RPMI7951 (cell line): Measurements from ENCODE around the gene ERN2. TPM values are rescaled to one million over a fixed set of nuclear protein-coding genes. Genes with fewer than 3 reads are reported as not detected.

Experiments used
- DNase-seq: peaks from one replicate; pipeline ENCODE4 v3.0.0-alpha.2; 2012; ENCODE audit warnings: low read depth
- total RNA-seq: library from RNA; depleted of rRNA; stranded (reverse); fragments of >200 nt; shearing (Covaris generic); gene quantifications from 2 replicates; pipeline ENCODE4 v1.2.3, GENCODE V29; 2014

ERN2 gene
- total RNA-seq, 1 experiment from 2014 or later = not detected

DNA sequence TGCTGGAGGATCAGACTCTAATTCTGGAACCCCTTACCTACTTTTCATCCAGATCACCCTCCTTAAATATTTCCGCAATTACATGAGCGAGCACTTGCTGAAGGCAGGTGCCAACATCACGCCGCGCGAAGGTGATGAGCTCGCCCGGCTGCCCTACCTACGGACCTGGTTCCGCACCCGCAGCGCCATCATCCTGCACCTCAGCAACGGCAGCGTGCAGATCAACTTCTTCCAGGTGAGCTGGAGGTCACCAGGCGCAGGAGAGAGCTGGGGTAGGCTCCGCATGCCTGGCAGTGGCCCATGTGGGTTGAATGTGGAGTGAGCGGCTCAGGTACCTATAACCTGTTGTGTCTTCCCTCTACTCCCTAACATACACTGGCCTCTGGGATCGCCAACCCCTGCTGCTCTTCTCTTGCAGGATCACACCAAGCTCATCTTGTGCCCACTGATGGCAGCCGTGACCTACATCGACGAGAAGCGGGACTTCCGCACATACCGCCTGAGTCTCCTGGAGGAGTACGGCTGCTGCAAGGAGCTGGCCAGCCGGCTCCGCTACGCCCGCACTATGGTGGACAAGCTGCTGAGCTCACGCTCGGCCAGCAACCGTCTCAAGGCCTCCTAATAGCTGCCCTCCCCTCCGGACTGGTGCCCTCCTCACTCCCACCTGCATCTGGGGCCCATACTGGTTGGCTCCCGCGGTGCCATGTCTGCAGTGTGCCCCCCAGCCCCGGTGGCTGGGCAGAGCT, 23.4 kb downstream of the ERN2 start:
- no peak for DNase-seq

DNA sequence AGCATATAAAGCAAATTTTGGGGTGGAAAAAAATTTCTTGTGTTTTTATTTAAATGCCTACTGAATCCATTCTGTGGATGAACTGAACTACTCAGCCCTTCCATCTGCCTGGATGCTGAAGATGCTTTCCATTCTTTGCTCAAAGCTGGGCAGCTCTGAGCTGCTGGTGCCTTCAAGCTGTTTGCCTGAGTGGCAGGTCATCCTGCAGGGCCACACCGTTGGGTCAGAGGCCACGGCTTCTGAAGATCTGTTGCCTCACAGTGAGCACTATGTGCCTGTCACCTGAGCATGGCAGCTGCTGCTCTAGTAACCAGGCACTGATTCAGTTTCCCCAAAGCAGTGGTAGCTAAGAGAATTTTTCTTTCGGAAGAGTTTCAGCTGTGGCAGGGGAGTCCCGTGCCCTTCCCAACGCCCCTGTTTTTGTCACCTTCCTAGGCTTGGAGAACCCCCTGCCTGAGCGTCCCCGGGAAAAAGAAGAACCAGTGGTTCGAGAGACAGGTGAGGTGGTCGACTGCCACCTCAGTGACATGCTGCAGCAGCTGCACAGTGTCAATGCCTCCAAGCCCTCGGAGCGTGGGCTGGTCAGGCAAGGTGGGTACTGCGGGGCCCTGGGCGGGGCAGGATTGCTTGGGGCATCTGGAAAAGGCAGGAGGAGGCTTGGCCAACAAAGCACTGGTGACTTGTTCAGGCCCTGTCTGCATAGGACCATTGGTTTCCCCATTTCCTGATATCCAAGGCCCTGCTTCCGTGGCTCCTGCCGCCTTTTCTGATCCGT, 25.8 kb downstream of the ERN2 start:
- DNase-seq = no peak

DNA sequence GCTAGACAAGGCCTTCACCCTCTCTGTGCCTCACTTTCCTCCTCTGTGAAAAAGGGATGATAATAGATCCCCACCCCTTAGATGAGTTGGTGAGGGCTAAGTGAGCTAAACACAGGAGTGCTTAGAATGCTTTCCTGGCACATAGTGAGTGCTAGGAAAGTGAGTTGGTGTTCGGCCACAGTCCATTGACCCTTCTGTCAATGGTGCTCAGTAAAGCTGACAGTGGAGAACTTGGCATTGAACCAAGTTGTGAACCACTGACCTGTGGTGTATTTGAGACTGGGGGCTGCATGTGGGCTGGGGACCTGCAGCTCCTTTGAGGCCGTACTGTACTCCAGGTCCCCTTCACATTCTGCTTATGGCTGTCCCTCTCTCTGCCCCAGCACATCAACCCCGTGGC, 29.5 kb downstream of the ERN2 start:
- no peak for DNase-seq

DNA sequence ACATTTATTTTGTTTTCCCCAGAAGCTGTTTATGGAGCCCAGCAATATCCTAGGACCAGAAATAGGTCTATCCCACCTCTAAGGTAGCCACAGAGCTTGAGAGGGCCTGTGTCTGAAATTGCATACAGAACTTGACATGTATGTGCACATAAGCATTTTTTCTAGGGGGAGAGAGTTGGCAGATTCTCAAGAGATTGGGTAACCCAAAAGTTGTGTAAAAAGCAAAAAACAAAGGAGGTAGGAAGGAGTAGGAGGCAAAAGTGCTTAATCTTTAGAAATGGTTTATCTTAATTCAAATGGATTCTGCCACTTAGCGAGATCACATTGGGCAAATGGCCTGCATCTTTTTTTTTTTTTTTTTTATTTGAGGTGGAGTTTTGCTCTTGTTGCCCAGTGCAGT, 30.8 kb downstream of the ERN2 start:
- DNase-seq = no peak

DNA sequence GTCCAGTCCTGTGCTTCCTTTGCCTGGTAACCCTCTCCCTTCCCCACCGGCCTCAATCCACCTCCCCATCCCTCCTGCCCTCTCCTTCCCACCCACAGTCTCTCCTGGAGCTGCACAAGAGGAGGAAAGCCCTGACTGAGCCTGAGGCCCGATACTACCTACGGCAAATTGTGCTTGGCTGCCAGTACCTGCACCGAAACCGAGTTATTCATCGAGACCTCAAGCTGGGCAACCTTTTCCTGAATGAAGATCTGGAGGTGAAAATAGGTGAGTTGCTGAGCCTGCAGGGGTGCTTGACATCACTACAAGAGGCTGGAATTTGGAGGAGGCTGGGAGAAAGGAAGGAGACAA, 33.1 kb downstream of the ERN2 start:
- no peak for DNase-seq

DNA sequence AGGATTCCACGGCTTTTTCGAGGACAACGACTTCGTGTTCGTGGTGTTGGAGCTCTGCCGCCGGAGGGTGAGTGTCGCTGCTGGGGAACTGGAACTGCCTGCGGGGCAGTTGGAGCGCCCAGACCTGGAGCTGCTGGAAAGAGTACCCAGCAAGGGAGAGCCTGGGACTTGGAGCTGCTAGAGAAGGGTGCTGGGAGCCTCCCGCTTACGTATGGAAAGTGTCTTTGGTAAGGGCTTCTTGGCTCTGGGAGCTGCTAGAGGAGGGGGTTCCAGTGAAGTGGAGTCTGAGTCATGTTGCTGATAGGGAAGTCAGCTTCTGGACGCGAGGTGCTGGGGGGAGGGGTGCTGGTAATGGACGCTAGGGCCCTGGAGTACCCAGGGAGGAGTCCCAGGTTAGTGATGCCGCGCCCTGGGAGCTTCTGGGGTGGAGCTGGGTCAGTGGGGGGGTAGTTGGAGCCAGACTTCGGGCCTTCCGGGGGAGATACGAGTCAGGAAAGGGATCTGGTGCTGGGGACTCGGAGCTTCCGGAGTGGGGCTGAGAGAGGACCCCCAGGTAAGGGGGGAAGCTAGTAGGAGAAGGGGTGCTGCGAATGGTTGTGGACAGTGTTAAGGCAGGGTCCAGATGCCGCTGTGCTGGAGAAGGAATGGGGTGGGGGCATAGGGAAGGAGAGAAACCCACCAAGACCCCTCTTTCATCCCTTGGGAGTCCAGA, 33.6 kb downstream of the ERN2 start:
- peak; percentile 44 for DNase-seq

DNA sequence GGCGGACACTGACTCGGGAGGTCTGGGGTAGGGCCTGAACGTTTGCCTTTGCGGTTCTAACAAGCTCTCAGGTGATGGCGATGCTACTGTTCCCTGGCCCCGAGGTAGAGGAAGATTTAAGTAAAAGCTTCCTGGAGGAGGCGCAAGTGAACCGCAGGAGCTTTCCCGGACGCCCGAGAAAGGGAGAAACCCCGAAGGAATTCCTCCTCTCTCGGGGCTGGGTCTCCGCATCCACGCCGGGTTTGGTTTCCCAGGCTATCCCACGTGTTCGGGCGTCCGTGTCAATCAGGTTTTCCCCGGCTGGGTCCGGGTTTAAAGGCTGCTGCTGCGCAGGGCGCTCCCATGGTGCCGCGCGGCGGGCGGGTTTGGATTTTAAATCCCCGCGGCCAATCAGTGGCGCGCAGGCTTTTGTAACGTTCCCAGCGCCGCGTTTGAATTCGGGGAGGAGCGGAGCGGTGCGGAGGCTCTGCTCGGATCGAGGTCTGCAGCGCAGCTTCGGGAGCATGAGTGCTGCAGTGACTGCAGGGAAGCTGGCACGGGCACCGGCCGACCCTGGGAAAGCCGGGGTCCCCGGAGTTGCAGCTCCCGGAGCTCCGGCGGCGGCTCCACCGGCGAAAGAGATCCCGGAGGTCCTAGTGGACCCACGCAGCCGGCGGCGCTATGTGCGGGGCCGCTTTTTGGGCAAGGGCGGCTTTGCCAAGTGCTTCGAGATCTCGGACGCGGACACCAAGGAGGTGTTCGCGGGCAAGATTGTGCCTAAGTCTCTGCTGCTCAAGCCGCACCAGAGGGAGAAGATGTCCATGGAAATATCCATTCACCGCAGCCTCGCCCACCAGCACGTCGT, 34.4 kb downstream of the ERN2 start, which contains the start of gene PLK1:
PLK1 (plus strand) TSS at position 460 of the 844 bp plus-strand sequence; CDS start at position 504, 44 bp downstream.
- DNase-seq = peak; percentile 86

DNA sequence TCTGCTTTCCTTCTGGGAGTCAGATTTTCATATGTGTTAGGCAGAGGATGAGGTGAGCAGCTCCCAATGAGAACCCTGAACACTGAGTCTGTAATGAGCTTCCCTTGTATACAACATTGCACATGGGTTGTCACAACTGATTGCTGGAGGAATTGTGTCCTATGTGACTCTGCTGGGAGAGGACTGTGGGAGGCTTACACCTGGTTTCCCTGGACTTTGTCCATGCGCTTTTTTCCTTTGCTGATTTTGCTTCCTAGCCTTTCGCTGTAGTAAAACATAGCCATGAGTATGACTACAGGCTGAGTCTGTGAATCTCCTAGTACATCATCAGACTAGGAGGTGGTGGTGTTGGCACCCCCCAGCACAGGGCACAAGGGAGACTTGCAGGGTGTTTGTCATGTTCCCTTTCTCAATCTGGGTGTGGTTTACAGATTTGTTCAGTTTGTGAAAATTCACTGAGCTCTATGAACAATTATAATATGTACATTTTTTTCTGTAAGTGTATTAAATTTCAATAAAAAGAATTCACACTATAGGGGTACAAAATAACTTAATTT, 36.0 kb downstream of the ERN2 start:
- no peak for DNase-seq

DNA sequence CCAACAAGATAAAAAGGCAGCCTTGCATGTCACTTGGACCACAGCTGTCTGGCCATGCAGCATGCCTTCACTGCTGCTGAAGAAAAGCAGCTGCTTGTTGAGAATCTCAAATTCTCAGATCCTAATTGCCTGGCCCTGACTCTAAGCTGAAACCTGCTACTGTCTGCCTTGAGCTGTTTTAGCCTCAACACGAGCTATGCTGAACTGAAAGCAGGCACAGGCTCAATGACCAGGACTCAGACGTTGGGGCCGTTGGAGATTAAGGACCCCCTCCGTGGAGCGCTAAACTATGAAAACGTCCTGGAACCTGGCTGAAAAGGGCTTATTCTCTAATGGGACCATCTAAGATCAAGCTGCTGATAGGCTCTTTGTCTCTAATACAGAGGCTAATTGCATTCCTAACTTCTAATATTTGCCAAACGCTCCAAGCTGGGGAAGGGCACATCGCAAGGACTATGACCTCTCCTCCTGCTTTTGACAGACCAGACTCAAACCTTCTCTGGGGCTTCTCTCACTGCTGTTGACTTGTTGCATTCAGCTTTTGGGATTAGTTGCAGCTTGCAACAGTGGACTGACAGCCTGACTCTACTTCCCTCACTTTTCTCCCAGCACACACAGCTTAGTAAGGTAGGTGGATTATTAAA, 38.9 kb downstream of the ERN2 start:
- no peak for DNase-seq

DNA sequence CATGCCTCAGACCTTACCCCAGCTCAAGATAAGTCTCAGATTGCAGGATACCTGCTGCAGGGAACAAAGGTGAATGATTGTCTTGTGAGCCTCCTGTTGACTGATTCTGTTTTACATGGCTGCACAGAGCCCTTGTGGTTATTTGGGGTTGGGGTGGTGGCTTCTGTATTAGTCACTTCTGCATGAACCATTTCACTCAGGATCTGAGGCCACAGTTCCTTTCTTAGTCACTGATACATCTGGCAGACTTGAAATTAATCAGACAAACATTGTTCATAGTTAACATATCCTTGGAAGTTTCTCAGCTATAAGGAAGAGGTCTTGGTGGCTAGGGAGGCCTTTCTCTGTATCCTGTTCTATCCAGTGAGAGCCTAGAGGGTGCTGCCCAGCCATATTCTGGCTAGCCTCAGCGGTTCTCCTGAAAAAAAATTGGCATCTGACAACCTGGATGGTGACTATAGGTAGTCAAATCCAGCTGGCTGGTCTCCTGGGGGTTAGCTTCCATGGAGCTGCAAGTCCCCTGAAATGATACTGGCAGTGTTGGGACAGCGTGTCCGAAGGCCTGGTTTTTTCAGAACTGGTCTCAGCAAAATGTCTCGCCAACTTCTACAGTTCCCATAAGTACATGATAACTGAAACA, 42.8 kb downstream of the ERN2 start:
- DNase-seq = peak; percentile 82

DNA sequence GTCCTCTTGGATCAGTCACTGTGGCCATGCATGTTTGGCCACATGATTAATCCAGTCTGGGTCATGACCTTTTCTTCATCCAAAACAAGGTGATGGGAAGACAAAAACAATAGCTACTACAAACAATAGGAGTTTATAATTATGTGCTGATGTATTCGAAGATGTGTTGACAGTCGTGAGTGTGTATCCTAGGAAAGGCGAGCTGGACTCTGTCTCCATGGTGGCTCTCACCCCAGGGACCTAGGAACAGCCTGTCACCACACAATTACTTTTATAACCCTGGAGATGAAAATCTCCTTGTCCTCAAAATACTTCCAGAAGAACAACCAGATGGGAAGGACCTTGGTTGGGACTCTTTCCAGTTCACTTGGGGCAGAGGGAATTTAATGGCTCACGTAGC, 44.1 kb downstream of the ERN2 start:
- DNase-seq = no peak

DNA sequence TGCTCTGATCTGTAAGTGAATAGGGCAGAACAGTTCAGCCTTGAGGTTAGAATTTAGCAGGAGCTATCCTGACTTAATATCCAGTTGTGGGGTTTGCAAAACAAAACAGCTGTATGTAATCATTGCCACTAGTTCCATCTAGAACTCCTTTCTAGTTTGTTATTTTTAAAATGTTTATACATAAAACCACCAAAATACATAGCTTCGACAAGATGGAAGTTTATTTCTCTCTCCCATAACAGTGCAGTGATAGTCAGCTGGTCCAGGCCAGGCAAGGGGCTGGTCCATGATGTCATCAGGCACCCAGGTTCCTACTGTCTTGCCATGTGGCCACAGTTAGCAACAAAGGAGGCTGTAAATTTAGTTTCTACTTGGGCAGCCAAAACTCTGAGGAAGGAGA, 44.8 kb downstream of the ERN2 start:
- no peak for DNase-seq

DNA sequence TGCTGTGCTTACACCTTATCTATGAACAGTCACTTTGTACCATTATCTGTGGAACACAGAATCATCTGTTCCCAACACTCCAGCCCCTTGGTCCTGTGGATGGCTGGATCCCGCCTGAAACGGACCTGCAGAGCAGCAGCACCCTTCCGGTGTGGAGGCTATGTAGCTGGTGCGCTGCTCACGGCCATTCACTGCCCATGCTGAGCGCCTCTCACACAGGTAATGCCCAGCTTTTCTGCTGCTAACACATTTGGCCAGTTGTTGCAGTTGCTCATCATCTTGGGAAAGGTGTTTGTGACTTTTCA, 45.7 kb downstream of the ERN2 start:
- DNase-seq = no peak

DNA sequence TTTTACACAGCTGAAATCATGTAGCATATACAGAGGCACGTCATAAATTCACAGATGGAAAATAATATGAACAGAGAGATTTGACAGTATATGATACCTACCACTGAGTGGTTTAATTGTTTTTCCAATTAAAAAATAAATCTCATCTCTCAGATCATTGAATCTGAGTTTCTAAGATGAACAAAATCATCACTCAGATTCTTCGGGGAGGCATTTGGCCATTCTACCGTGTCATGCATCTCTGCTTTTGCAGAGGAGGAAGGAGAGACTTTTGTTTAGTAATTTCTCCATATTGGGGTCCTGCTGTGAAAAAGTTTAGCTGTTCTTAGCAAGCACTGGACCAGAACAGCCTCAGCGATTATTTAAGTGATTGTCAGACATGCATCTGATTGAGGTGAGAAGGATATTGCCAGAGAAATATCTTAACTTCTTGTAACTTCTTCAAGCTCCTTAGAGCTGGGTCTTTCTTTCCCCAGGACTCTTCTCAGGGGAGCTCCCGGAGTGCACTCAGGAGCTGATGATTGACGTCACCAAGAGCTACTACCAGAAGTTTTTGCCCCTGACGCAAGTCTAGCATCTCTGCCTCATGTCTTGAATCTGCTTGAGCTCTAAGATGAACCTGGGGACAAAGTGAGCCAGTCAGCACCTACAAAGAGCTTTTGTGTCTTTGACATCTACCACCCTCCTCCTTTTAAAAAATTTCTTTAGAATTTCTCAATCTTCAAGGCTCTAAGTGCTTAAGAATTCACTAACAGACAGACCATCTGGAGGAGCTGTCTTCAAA, 46.3 kb downstream of the ERN2 start:
- no peak for DNase-seq

DNA sequence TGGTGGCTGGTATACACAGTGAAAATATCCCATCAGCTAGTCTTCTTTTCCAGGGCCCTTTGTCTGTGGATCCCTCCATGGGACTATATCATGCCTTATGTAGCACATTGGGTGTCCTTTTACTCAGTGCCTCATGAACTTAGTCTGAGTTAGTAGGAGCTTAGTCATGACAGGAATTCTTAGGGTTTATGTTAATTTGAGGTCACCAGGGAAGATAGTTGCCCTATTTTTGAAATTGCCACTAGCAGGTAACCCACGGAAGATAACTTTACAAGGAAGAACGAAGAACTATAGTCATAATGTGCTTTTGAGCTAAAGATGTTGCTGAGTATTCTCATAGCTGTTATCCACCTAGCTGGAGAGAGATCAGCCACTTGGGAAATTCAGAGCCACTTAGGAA, 49.1 kb downstream of the ERN2 start:
- no peak for DNase-seq

DNA sequence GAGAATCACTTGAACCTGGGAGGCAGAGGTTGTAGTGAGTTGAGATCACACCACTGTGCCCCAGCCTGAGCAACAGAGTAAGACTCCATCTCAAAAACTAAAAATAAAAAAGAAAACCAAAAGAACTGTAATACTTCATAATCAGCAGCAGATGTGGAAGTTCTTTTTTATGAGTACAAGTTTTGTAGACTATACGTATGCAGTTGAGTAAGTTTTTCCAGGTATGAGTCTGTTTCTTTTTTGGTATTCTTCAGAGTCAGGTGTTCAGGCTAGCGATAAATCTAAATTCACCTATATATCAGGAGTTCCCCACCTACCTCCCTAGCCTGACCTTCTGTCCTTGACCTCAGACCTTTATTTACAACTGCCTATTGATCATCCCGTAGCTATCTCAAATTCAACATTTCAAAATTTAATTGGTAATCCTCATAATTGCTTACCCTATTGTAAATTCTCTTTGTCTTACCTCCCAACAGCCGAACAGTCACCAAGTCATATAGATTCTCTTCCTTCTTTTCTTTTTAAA, 61.0 kb downstream of the ERN2 start:
- no peak for DNase-seq

DNA sequence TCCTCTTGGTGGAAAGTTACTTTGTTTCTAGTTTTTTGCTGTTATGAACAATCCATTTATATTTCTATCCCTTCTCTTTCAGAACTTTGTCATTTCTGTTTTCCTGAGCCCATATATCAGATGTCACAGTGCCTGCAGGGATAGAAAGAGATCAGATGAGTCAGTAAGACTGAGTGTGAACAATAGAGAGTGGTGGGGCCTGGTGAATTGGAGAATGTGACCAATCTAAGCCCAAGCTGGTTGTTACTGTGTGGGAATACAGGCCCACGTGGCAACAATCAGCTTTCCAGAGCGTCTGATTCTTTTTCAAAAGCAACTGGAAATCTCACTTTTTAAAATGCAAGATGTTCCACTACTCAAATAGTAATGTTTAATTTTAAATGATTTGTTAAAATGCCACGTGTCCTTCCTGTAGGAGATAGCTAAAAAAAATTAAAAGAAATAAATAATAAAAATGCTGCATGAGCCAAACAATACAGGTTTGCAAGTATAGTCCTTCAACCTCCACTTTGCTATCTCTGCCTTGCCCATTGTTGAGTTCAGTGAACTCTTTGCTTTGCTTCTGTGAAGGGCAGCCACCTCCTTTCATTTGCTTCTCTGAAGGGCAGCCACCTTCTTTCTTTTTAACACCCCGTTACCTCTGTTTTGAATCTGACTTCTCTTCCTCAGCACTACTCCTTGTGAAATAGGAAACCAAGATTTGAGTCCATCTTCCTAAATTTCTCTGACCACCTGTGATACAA, 62.2 kb downstream of the ERN2 start:
- DNase-seq = peak; percentile 49

DNA sequence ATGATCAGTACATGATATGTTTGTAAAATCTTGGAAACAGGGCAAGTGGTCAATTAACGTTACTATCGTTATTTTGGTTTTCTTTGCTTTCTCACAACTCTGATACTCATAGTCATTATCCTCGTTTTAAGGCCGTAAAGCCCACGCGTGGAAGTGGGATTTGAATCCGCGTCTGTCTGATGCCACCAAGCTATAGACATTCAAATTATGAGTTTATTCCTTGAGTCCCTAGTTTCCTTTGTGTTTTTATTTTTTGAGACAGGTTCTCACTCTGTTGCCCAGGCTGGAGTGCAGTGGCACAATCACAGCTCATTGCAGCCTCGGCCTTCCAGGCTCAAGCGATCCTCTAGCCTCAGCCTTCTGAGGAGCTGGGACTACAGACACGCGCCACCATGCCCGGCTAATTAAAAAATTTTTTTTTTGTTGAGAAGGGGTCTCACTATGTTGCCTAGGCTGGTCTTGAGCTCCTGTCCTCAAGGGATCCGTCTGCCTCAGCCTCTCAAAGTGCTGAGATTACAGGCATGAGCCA, 70.7 kb downstream of the ERN2 start:
- no peak for DNase-seq
